GM21526 (cell line): Measurements from ENCODE around the gene SBNO2.
A peak's percentile ranks its signal among the peaks of the same experiment; 100 is the strongest.

Source experiments
- ATAC-seq: cut with Tn5 transposase; IDR thresholded peaks from one replicate; pipeline ENCODE4 v1.9.1; 2021; ENCODE audit warnings: moderate library complexity; ENCODE audit not compliant: unreplicated experiment, low FRiP score

Gene SBNO2

DNA sequence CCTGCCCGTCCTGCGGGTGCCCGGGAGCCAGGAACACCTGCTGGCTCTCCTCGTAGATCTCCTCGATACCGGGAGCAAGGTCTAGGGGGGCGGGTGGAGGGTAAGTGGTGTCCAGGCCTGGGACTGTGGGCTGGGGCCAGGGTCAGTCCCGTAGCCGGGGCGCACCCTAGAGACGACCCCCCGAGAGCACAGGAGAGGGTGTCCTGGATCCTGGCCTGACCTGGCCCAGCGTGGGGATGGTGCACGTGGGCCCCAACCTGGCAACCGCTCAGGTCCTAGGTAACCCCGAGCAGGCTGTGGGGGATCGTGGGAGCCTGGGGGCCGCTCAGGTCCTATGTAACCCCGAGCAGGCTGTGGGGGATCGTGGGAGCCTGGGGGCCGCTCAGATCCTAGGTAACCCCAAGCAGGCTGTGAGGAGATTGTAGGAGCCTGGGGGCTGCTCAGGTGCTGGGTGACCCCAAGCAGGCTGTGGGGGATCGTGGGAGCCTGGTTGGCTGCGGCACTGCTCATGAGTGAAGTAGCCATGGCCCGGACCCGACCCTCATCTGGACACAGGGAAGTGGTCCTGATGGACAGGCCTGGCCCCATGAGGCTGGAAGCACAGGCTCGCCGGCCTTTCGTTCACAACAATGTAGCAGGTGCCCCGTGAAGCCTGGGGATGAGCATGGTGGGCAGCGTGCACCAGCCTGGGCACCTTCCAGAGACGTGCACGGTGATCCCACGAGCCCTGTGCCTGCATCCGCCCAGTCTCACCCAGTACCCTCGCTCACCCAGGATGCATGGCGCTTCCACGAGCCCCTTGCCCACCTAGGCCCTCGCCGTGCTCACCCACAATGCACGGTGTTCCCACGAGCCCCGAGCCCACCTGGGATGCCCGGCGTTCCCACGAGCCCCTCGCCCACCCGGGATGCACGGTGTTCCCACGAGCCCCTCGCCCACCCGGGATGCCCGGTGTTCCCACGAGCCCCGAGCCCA, 64.1 kb downstream of the SBNO2 start:
- ATAC-seq, result no peak

DNA sequence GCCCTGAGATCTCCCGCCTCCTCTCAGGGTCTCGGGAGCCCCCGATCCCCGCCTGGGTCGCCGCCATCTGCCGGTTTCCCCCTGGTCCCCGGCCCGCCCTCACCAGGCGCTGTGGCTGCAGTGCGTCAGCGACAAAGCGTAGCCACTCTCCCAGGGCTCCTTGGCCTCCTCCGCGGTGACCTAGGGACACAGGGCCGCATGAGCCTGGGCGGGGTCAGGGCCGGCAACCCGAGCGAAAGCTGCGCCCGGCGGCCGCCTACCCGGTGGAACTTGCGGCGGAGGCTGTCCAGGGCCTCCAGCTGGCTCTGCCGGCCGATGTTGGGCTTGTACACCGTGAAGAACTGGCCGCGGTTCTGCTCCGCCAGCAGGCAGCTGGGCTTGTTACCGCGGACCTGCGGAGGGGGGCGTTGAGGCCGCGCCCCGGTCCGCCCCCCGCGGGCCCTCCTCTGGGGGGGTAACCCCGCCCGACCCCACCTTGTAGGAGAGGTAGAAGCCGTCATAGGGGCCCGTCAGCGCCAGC, 65.0 kb downstream of the SBNO2 start:
- ATAC-seq, result no peak

DNA sequence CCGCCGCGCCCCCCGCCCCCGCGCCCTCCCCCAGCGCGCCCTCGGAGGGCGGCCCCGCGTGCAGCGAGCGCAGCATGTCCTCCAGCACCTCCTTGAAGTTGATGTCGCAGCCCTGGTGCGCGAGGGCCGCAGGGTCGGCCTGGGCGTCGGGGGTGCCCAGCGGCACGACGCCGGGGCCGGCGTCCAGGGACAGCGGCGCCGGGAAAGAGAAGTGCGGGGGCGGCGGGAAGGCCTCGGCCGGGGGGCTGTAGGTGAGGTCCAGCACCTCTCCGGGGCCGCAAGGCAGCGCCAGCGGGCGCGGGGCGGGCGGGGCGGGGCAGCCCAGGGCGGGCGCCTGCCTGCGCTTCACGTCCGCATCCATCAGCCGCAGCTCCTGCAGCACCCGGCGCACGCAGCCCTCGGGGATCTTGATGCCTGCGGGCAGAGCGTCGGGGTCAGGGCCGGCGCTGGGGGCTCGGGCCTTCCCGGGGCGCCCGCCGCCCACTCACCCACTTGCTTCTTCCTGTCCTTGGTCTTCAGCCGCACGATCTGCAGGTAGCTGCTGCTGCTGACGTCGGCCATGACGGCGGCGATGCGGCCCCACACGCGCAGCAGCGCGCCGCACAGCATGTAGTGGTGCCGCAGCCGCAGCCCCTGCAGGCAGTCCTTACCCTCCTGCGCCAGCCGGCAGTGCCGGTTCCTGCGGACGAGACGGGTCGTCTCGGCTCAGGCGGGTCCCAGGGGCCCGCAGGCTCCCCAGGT, 65.6 kb downstream of the SBNO2 start:
- ATAC-seq, result no peak

- no peak for ATAC-seq
Observed at GRCh38 chr19:1107661-1108261, 66.3 kb downstream of the SBNO2 start.

DNA sequence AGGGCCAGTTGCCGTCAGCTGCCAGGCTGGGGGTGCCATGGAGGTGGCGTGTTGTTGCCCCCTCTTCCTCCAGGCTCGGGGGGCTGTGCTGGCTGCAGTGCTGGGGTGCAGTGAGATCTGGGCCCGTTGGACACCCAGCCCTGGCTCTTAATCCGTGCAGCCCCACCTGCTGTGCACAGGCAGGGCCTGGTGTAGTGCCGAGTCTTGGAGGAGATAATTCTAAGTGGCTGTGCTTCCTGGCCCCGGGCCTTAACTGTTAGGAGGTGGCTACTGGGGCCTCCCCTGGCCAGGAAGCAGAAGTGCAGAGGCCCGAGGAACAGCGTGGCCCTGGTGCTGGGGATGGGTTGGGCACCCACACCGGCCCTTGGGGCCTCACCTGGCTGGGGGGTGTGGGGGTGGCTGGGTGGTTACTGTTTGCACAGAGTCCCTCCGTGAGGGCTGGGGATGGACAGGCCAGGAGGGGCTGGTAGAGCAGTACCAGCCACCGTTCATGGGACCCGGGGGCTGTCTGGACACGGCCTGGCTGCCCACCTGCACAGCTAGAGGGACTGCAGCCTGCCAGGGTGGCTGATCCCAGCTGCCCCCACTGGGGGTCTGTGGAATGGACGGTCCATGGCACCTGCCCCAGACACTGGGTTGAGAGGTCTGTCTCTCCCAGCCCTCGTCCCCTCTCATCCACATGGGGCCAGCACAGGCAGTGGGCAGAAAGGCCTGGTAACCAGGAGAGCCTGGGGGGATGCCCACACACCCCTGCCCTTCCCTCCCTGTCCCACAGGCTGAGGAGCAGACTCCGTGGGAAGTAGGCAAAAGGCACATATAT, 67.0 kb downstream of the SBNO2 start:
- ATAC-seq, result no peak

GRCh38 chr19:1105873-1106840, 67.9 kb downstream of the SBNO2 start:
- no peak for ATAC-seq

- no peak for ATAC-seq
Observed at GRCh38 chr19:1105008-1105872, 68.8 kb downstream of the SBNO2 start.

DNA sequence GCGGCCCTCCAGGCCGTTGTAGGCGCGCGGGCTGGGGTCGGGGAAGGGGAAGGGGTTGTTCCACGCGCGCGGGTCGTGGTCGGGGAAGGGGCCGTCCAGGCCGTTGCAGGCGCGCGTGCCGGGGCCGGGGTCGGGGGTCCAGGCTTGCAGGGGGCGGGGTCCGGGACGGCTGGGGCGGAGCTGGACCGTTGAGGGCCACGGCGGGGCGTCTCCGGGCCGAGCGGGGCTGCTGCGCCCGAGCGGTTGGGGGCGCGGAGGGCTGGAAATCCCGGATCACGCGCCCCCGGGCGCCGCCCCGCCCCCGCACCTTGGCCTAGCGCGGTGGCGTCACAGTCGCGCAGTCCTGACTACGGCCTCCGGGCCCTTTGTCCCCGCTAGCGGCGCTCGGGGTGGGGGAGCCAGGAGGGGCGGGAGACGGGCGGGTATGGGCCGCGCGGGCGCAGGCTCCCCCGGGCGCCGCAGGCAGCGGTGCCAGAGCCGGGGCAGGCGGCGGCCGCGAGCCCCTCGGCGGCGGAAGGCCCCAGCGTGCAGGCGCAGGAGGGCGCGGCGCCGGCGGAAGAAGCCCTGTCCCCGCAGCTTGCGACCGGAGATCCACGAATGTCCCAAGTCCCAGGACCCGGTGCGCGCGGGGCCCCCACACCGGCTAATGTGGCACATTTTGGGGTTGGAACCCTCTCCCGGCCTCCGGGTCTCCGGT, 69.6 kb downstream of the SBNO2 start:
- ATAC-seq, result peak; percentile 24

- peak; percentile 65 for ATAC-seq
Observed at GRCh38 chr19:1103708-1104310, 70.3 kb downstream of the SBNO2 start, which contains the start of gene GPX4. Gene GPX4, plus strand, starts transcription at chr19:1103994. Its CDS starts 50 bp downstream, at chr19:1104044.

- ATAC-seq, result no peak
Observed at GRCh38 chr19:1103132-1103707, 70.8 kb downstream of the SBNO2 start.

DNA sequence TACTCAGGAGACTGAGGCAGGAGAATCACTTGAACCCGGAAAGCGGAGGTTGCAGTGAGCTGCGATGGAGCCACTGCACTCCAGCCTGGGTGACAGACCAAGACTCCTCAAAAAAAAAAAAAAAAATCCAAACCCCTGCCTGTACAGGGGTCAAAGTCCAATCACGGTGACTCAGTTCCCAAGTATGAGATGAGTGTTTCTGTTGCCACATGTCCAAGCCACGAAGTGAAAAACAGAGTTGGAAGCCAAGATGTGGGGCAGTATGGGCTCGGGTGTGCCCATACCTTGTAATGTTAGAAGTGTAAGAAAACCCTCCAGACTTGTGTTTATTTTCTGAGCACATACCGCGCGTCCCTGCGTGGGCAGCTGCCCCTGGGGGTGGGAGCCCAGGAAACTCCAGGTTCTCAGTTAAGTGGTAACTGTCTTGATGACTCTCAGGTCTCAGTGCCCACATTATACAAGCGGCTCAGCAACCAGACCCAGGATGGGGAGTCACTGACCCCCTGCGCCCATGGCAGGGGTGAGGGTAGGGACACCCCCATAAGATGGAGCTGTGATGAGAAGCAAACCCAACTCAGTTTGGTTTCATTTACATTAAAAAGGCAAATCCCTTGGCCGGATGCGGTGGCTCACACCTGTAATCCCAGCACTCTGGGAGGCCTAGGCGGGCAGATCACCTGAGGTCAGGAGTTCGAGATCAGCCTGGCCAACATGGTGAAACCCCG, 71.5 kb downstream of the SBNO2 start:
- no peak for ATAC-seq

DNA sequence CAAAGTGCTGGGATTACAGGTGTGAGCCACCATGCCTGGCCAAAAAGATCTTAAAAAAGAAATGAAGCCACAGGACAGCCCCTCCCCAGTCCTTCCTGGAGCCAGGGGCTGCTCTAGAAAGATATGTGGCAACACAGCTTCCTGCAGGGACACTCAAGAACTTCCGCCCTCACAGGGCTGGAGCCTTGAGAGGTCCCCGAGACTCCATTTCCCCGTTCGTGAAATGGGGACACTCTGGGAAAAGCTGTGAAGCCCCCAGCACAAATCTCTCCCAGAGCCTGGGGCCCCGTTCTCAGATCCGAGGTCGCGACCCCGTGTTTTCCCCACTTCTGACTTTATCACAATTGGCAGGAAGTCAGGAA, 72.8 kb downstream of the SBNO2 start:
- ATAC-seq, result no peak

- ATAC-seq, result no peak
Observed at GRCh38 chr19:1098177-1099051, 75.7 kb downstream of the SBNO2 start.

DNA sequence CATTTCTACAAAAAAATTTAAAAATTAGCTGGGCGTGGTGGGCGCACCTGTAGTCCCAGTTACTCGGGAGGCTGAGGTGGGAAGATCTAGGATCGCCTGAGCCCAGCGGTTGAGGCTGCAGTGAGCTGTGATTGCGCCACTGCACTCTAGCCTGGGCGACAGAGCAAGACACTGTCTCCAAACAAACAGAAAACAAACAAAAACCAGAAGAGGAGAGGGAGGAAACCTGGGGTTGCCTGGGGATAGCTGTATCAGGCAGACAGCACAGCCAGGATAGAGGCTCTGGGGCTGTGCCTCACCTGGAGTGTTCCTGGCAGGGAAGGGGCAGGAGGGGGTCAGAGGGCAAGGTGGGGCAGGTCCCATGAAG, 76.3 kb downstream of the SBNO2 start:
- ATAC-seq, result no peak
